Measurements from ENCODE around the gene PHF1.

GRCh38 chr6:33442283-33442682 is 31.5 kb downstream of the PHF1 start:
- TF ChIP-seq EZH2phosphoT487 (IDR thresholded peaks at IDR 0.05; ENCODE audit: insufficient read depth, low read depth) (no peak), EZH2 (IDR thresholded peaks at IDR 0.05; ENCODE audit: insufficient read depth, poor library complexity, severe bottlenecking) (no peak)
